AML-193 (cell line): ENCODE data around the gene CALN1.

Experiments
- DNase-seq, 2 experiments: peaks; one replicate each; lab custom pipeline; 2025; lab: John Stamatoyannopoulos, UW

CALN1 gene

DNA sequence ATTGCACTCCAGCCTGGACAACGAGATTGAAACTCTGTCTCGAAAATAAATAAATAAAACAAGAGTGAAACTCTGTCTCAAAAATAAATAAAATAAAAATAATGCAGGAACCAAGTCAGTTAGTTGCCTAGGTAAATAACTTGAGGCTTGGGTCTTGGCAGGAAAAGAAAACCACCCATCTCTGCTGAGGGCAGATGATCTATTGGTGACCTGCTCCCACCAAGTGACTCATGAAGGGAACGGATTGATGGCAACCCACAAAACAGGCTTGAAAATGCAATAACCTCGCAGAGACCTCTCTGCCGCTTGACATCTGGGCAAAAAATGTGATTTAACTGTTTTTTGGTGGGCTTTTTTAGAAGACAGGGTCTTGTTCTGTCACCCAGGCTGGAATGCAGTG, 86.6 kb downstream of the CALN1 start:
- no peak for DNase-seq

DNA sequence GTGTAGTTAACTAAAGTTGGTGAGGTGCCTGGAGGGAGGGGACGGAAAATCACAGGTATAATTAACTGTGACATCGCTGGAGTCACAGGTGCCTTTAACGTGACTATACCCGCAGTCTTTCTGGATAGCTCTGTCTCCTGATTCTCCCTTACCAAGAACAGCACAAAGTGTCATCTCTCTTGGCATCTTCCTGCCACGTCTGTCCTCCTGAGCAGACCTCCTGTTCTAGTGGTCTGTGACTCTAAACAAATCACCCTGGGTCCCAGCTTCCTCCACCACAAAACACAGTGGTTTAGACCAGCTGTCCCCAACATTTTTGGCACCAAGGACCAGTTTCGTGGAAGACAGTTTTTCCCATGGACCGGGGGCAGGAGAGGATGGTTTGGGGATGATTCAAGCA, 90.5 kb downstream of the CALN1 start:
- DNase-seq, result no peak

DNA sequence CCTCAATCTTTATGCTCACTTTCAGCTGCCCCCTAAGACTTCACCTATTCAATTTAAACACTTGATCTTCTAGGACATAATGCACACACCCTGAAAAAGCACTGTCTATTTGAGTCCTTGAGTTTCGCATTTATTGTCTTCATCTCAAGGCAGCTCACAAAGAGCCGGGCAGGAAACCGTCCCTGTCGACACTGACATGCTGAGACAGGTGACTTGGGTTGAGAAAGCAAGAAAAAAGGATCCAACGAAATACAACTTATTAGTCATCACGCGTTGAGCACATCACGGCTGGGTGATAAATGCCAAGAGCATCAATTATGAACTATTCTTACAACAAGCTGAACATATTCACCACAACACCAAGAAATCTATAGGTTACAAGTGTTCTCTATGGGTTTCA, 91.1 kb downstream of the CALN1 start:
- DNase-seq, result no peak

DNA sequence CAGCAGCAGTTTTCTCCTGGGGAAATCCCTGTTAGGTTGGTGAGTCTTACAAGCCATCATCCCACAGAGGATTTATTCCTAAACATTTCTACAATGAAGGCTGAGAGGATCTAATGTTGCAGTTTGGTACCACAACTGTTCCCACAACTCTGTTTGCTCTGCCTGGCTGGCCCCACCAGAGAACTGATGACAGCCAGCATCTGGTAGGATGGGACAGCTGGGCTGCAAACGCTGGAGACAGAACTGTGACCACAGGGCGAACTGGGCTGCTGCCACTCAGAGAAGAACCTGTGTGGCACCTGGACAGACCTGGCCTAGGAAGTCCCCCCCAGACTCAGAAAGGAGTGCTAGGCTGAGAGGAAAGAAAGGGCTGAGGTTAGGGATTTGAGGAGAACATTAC, 94.8 kb downstream of the CALN1 start:
- no peak for DNase-seq

DNA sequence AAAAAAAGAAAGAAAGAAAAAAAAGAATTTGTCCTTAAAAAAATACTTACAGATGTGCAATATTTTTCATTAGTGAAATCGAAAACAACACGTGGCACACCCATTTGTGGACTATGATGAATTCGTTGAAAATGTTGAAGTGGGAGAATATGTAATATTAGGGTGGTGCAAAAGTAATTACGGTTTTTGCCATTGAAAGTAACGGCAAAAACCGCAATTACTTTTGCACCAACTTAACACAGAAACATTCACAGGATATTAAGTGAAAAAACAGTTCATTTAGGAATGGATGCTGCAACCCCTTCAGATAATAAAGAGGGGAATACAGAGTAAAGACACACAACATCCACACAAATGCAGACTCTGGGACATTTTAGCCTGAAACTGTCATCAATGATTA, 96.0 kb downstream of the CALN1 start:
- DNase-seq, result no peak

DNA sequence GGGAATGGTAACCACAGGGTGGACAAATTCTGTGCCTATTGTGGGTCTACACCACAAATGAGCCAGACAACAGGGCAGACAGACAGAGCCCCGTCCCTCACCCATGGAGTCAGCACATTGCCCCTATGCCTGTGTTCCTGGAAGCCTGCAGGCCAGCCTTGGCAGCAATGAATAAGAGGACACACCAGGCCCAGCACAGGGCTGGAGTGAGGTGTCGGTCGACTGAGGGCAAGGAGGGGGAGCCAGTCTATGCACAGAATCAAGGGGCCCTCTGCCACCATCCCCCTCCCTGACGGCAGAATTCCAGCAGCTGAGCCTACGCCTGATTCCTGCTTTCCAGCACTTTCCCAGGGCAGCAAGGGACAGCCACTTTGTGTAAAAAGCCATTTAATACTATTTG, 98.2 kb downstream of the CALN1 start:
- DNase-seq, result no peak

DNA sequence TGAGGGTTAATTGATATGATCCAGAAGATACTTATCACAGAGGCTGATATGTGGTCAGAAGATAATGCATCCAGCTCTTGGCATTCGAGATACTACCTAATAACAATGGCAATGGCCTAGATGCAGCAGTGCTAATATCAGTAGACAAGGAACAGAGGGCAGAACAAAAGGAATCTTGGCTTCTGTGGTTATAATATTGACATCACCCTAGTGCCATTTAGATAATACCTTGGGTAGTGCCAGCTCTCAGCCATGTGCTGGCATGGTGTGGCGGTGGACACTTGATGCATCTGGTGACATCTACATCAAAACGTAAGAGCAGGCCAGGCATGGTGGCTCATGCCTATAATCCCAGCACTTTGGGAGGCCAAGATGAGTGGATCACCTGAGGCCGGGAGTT, 101.8 kb downstream of the CALN1 start:
- no peak for DNase-seq

DNA sequence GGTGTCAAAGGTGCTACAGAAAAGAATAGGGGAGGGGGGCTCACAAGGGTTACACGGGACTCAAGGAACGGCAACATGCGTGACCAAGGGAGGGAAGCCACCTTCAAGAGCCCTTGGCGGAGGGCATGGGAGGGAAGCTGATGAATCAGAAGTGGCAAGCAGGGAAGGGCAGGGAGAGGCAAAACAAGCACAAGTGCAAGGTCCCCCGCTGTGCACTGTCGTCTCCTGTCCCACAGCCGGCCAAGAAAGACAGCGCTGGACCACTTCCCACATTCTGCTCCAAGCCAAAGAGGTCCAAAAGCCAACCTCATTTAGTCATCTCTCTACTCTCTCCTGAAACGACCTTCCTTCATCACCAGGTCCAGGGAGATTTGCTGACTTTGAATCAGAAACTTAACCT, 102.7 kb downstream of the CALN1 start:
- DNase-seq, result no peak

DNA sequence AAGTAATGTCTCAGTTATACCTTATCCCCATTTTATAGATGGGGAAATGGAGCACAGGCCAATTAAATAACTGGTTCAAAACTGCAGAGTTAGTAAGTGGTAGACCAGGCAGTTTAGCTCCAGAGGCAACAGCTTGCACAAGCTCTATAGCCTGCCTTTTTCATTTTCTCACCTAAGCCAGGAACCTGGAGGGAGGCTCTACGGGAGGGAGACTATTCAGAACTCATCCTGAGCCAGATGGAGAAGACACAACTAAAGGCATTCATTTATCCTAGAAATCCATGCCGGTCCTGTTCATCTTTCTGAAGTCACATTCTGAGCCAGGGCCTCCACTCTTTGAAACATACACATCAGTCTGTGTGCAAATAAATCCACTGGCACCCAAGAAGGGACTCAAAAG, 103.2 kb downstream of the CALN1 start:
- DNase-seq, result no peak

DNA sequence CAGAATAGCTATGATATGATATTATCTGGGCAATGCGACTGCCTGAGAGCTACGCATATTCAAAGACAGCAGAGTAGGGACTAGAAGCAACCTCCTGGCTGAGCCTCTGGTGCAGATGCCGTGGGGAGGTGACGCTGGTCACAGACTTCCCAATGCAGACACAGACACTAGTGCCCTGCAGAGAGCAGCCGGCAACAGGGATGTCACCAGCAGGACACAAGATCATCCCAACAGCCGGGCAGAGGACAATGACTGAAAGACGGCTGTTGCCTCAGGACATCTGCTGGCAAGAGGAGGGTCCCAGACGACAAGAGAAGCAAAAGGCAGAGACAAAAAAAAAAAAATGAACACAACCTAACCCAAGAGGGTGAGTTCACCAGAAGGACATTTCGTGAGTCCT, 104.6 kb downstream of the CALN1 start:
- DNase-seq, result no peak

DNA sequence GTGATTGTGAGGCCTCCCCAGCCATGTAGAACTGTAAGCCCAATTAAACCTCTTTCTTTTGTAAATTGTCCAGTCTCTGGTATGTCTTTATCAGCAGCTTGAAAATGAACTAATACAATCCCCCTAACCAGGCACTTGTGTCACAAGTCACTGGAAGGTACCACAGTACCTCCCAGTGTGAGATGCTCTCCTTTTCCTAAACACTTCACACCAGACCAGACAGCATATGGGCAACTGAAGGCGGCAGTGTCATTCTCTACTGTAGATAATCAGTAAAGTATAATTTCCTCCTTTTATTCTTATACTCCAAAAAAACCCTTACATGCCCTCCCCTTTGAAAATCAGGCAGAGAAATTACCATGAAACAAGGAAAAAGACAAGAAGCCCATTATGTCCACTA, 113.2 kb downstream of the CALN1 start:
- DNase-seq, result no peak

DNA sequence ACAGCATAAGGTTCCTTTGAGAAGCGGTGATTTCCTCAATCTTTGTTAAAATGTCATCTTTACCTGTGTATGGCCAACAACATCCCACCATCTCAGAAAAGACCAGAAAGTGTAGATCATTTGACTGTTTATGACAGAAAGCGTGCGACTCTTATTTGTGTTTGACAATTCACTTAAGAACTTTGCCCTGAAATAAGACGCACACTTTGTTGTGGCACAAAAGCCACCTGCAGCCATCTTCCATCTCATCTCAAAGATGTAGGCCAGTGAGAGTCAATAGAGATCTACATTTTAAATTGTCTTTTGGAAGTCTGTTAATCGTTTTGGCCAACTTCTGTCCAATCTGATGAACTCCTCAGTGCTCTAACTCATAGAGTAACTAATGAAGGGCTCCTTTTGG, 114.0 kb downstream of the CALN1 start:
- DNase-seq, result no peak

DNA sequence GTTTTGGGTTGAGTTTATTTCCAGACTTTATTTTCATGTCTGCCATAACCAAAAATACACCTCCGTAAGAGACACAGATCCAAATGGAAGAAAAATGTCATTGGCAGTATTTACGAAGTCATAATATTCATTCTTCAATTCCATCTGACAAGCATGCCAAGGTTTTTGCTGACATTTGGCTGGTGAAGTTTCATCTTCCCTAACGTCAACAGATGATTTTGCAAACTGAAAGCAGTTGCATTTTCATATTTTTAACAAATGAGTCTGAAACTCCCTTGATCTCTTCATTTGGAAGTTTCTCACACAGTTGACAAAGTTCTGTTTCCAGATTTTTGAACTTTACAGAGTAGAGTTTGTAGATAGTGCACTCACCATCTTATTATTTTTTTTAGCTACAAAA, 114.5 kb downstream of the CALN1 start:
- no peak for DNase-seq

DNA sequence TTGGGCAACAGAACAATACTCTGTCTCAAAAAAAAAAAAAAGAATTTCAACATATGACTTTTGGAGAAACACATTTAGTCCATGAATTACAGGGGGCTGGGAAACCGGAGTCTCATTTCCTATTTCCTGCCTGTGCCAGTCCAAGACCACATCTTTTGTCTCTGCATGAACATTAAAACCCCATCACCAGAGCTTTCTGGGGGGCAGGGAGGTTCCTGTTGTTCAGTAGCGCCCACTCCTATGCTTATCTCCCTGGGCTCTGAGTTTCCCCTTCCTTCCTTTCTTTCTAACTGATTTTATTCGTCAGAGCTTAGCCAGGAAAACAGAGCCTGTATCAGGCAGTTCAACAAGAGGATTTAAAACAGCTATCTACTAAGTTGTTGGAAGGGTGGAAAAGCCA, 119.3 kb downstream of the CALN1 start:
- no peak for DNase-seq

DNA sequence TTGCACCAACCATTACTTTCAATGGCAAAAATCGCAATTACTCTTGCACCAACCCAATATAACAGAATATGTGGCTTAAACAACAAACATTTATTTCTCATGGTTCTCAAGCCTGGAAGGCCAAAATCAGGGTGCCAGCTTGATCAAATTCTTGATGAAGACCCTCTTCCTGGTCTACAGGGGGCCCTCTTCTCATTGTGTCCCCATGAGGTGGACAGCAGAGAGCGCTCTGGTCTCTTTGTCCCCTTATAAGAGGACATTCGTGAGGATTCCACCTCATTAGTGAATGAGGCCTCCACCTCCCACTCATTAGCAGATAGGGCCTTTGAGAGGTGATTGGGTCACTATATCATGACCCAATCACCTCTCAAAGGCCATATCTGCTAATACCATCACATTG, 120.0 kb downstream of the CALN1 start:
- DNase-seq, result no peak

DNA sequence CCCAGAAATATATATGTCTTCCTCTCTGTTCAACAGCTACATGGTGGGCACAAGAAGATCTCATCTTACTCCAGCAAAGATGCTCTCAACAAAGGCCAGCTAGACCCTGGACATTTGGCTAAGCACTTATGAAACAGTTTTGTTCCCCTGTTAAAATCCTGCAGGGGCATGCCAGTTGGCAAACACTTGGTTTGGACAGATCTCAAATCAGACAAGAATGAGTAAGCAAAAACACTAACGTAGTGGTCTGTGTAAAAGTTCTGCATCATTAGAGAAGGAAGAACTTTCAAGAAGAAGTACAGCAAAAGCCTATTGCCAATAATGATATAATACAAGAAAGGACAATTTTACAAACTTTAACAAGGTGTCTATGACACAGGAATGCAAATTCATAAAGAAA, 125.6 kb downstream of the CALN1 start:
- no peak for DNase-seq

DNA sequence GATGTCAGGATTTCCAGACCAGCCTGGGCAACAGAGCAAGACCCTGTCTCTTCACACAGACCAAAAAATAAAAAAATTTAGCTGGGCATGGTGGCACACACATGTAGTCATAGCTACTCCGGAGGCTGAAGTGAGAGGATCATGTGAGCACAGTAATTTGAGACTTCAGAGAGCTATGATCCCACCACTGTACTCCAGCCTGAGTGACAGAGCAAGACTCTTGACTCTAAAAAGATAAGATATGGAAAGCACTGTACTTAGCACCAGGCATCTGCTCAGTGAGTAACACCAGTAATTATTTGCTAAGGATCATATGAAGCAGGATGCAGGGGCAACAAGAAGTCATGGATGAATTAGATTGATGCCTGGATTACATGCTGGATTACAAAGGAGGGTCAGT, 128.8 kb downstream of the CALN1 start:
- no peak for DNase-seq

DNA sequence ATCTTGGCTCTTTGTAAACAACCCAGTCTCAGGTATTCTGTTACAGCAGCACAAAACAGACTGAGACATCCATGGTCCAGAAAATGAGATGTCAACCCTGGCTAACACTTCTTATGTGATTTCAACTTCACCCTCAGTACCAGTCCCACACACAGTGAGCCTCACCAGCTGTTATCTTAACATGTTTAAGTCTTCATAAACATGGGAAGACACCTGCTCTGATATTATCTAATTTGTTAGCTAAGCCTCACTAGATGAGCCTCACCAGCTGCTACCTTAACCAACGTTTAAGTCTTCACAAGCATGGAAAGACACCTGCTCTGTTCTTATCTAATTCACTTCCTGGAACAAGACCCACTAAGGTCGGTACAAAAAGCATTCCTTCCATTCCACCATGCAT, 130.8 kb downstream of the CALN1 start:
- DNase-seq, result no peak

DNA sequence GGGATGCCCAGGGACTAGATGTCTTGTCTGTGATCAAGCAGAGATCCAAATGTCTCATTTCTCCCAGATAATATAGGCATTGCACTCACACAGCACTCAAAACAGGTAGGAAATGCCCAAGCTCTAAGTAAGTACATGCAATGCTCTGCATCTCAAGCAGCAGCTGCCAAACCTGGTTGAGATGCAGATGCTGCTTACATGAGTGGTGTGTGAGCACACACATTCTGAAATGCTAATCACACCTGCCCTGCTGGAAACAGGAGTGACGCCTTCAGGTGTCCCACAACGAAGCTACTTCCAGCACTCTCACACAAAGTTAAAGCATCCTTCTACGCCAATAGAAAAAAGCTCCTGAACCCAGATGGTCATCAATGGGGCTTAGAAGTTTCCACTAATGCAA, 132.9 kb downstream of the CALN1 start:
- no peak for DNase-seq

DNA sequence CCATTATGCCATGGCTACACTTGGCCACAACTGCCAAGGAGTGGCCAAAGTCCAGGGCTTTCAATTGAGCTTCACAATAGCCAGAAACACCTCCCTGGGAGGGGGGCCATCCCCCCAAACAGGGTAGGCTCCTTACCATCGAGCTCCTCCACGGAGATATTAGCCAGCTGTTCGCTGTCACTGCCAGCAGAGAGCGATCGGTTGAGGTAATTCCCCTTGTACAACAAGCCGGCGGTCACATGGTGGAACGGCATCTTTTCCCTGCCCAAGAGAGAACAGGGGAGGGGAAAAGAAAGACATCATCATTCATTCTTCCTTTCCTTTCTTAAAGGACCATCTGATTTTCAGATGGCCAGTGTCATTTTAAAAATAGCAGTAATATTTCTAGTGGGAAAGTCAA, 133.6 kb downstream of the CALN1 start:
- DNase-seq, result no peak

DNA sequence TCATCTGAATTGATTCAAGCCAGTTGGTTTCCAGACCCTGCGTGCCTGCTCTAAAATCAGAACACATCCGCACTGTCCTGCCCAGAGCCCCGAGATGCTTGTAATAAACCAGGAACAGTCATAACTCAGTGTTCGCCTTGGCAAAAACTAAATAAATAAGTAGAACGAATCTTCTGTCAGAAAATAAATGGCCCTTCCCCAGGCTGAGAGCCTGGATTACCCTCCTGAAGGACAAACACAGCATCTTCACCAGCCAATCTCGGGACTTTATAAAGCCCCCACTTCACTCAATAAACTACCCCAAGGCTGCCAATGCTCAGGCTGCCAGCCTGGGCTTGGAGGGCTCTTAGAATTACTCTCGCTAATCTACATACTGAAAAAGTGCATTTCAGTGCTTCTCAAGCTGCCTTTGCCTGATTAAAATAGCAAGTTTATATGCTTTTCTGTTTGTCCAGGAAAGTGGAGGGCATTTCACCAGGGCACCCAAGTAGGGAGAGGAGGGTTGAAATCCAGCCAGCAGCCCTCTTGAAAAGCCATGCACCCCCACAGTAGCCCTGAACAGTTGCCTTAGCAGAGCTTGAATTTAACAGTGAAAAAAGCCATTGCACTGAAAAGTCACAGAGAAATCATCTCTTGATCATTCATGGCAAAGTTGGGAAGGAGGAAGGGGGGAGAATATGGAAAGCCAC, 136.6 kb downstream of the CALN1 start:
- DNase-seq, result no peak

DNA sequence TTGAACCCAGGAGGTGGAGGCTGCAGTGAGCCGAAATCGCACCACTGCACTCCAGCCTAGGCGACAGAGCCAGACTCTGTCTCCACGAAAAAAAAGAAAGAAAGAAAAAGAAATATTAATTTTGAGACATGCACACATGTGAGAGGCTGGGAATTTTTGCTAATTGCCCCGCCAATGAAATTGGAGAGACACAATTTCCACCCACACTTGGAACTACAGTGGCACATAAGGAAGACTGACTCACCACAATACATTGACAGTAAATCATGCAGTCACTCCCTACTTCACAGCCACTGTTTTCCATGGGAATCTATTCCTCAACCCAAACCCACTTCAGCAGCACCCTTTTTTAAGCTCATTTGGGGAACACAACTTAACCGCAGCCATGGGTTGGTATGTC, 139.7 kb downstream of the CALN1 start:
- no peak for DNase-seq

DNA sequence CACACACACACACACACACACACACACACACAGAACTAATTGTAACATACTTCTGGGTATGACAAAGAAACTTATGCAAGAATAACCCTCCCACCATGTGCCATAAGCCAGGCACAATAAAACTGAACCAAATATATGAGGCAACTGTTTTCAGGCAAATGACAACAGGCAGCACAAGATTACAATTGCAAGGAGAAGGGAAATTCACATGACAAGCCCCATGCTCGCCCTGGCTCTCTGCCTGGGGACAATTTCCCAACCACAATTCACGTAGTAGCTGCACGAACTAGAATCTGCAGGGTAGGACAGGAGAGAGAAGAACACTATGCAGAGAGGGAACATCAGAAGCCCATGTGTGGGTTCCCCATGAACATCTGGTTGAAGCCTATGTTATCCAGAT, 143.3 kb downstream of the CALN1 start:
- no peak for DNase-seq

DNA sequence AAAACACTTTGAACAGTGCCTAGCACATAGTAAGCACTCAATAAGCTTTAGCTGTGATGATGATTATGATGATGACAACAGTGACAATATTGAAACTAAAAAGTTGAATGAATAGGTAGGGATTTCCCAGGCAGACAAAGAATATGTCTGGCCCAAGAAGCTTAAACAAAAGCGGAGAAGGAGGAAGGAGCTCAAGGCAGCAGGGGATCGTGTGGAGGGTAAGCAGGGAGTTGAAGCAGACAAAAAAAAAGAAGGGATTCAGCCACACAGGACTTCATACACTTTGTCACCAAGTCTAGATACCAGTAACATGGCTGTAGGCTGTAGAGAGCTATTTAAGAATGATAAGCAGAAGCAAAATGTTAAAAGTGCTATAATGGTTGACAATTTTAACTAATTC, 144.0 kb downstream of the CALN1 start:
- no peak for DNase-seq

DNA sequence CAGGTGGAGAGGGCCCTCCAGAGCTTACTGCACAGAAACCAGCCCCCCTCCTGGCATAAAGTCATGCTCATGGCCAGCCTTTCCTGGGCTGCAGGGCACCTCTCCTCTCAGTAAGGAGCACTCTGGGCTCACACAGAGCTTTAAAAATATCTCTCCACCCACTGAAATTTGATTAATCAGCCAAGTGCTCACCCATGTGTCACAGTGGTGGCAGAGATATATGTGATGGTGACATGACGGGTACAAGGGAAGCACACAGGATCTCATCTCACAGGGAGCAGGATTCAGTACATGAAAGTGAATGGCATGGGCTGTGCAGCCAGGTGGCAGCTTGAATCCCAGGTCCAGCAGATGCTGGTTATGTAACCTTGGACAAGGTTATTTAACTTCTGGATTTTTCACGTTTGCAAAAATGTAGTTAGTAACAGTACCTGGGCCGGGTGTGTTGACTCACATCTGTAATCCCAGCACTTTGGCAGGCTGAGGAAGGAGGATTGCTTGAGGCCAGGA, 144.8 kb downstream of the CALN1 start:
- no peak for DNase-seq
